Duodenal mucosa (tissue), 2 donors: ENCODE results near the gene SLC2A8.

Experiments used
- H3K27ac ChIP-seq: one replicate; pipeline ENCODE4 v1.7.0; 2013; ENCODE audit warnings: low read depth, low read length
- H3K27me3 ChIP-seq, 2 donors: one replicate each; pipeline ENCODE4 v1.7.0; 2013; ENCODE audit warnings: low read length in 2 of 2, control low read depth in 1 of 2; ENCODE audit not compliant: insufficient read depth in 2 of 2, control insufficient read depth in 1 of 2
- H3K36me3 ChIP-seq, 2 donors: one replicate each; pipeline ENCODE4 v1.7.0; 2013; ENCODE audit warnings: low read length in 2 of 2, control low read depth in 1 of 2; ENCODE audit not compliant: insufficient read depth in 2 of 2, control insufficient read depth in 1 of 2
- H3K4me1 ChIP-seq, 2 donors: one replicate each; pipeline ENCODE4 v1.7.0; 2013; ENCODE audit warnings: low read length in 2 of 2, control low read depth in 1 of 2; ENCODE audit not compliant: insufficient read depth in 2 of 2, control insufficient read depth in 1 of 2
- H3K4me3 ChIP-seq, 2 donors: one replicate each; pipeline ENCODE4 v1.7.0; 2013; ENCODE audit warnings: low read length in 2 of 2, low read depth in 1 of 2
- H3K9ac ChIP-seq, 2 donors: one replicate each; pipeline ENCODE4 v1.7.0; 2013; ENCODE audit warnings: low read length in 2 of 2, low read depth in 1 of 2
- H3K9me3 ChIP-seq, 2 donors: one replicate each; pipeline ENCODE4 v1.7.0; 2013; ENCODE audit warnings: low read length in 2 of 2, control low read depth in 1 of 2; ENCODE audit not compliant: control insufficient read depth in 1 of 2

Gene SLC2A8

DNA sequence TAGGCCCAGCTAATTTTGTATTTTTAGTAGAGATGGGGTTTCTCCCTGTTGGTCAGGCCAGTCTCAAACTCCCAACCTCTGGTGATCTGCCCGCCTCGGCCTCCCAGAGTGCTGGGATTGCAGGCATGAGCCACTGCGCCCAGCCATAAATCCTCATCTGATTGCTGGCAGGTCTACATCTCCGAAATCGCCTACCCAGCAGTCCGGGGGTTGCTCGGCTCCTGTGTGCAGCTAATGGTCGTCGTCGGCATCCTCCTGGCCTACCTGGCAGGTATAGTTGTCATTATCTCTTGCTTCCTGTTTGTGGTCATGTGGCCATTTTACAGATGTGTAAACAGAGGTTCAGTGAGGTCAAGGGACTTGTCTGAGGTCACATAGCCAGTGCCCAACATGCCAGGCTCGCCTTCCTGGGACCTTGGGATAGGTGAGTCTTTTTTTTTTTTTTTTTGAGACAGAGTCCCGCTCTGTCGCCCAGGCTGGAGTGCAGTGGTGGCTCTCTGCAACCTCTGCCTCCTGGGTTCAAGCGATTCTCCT, 2.8 kb downstream of the SLC2A8 start:
- Histone ChIP-seq H3K9ac (no peak overlapping the region), H3K27ac (no peak overlapping the region), H3K27me3 (no peaks in the 10 kb centered on the region), H3K4me1 (peaks cover 16 to 18% of the 10 kb centered on the region in 2 donors), H3K4me3 (no peak overlapping the region), H3K36me3 (peaks cover 7 to 26% of the 10 kb centered on the region in 2 donors), H3K9me3 (no peaks in the 10 kb centered on the region)

DNA sequence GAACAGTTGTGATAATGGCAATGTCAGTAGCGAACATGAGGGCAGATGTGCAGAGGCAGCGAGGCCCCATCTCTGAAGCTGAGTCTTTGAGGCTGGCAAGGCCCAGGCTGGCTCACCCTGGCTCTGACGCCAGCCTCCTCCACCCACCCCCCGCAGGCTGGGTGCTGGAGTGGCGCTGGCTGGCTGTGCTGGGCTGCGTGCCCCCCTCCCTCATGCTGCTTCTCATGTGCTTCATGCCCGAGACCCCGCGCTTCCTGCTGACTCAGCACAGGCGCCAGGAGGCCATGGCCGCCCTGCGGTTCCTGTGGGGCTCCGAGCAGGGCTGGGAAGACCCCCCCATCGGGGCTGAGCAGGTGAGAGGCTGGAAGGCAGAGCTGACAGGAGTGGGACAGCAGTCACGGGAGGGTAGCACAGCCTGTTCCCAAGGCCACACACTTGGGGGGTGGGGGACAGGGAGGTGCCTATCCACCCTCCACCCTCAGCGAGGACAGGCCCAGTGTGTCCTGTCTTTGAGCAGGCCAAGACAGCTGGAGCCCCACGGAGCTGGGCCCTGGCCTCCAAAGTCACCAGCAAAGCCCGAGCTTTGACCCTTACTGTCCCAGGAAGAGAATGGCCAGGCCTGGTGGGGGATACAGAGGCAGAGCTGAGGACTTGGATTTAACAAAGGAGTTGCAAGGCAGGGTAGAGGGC, 5.6 kb downstream of the SLC2A8 start:
- Histone ChIP-seq H3K36me3 (peaks cover 21 to 43% of the 10 kb centered on the region in 2 donors), H3K4me3 (no peak overlapping the region), H3K4me1 (peaks cover 10% of the 10 kb centered on the region in 2 donors), H3K27me3 (no peaks in the 10 kb centered on the region), H3K9me3 (no peaks in the 10 kb centered on the region), H3K27ac (no peak overlapping the region), H3K9ac (no peak overlapping the region)

DNA sequence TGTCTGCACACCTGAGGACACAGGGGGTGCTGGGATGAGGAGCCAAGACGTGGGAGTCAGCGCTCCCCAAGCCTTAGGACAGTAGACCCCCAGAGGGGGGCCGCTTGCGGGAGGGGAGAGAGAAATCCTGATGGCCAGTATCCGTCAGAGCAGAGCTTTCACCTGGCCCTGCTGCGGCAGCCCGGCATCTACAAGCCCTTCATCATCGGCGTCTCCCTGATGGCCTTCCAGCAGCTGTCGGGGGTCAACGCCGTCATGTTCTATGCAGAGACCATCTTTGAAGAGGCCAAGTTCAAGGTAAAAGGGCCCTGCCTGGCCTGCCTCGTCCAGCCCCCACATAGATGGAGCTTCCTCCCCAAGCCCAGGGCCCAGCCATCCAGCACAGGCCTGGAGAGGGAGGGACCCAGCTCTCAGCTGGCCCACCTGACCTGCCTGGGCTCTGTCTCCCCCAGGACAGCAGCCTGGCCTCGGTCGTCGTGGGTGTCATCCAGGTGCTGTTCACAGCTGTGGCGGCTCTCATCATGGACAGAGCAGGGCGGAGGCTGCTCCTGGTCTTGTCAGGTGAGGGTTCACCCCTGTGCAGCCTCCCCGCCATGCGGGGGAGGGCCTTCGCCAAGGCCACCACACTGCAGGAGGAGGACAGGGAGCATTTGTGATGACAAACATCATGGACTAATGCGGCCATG, 6.7 kb downstream of the SLC2A8 start:
- H3K27ac ChIP-seq = no peak overlapping the region
- no peak overlapping the region for H3K4me3 ChIP-seq
- no peaks in the 10 kb centered on the region for H3K9me3 ChIP-seq
- peaks cover 1 to 4% of the 10 kb centered on the region in 2 donors for H3K4me1 ChIP-seq
- H3K36me3 ChIP-seq = peaks cover 21 to 43% of the 10 kb centered on the region in 2 donors
- H3K27me3 ChIP-seq = no peaks in the 10 kb centered on the region
- no peak overlapping the region for H3K9ac ChIP-seq

DNA sequence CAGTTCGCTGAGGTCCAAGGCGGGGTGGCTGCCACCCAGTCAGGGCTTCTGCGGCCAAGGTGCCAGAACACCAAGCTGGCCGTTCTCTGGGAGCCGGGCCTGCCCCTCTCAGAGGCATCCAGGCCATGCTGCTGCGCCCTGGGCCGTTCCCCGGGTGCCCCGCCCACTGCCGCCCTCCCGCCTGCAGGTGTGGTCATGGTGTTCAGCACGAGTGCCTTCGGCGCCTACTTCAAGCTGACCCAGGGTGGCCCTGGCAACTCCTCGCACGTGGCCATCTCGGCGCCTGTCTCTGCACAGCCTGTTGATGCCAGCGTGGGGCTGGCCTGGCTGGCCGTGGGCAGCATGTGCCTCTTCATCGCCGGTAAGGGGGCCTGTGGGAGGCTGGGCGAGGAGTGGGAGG, 7.7 kb downstream of the SLC2A8 start:
- Histone ChIP-seq H3K9me3 (no peaks in the 10 kb centered on the region), H3K27me3 (no peaks in the 10 kb centered on the region), H3K4me1 (no peaks in the 10 kb centered on the region), H3K9ac (no peak overlapping the region), H3K27ac (no peak overlapping the region), H3K36me3 (peaks cover 21 to 43% of the 10 kb centered on the region in 2 donors), H3K4me3 (no peak overlapping the region)

DNA sequence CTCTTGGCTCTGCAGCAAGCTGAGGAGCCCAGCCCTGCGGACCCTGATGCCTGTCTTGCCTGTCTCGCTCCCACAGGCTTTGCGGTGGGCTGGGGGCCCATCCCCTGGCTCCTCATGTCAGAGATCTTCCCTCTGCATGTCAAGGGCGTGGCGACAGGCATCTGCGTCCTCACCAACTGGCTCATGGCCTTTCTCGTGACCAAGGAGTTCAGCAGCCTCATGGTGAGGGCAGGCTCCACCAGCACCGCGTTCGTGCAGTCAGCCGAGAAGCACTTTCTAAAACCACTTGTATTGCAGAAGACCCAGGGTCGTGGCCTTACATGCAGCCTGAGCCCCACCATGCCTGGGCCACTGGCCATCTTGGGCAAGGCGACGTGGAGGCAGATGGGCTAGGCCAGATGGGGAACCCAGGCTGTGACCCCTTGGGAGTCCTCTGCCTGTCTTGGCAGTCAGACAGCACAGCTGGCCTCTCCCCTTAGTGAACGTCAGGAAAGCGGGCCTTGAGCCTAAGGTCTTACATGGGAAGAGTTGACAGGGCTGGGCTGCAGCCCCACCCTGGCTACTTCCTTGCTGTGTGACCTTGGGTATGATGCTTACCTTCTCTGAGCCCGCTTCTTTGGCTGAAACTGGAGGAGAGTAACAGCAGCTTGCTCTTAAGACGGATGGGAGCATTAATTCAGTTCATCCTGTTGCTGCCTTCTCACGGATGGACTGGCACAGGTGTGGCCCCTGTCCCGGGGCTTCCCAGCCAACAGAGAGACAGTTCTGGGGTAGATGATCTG, 8.6 kb downstream of the SLC2A8 start:
- H3K4me3 ChIP-seq = no peak overlapping the region
- no peak overlapping the region for H3K9ac ChIP-seq
- no peak overlapping the region for H3K27ac ChIP-seq
- no peaks in the 10 kb centered on the region for H3K4me1 ChIP-seq
- no peaks in the 10 kb centered on the region for H3K27me3 ChIP-seq
- H3K9me3 ChIP-seq = no peaks in the 10 kb centered on the region
- H3K36me3 ChIP-seq = peaks cover 21 to 43% of the 10 kb centered on the region in 2 donors

DNA sequence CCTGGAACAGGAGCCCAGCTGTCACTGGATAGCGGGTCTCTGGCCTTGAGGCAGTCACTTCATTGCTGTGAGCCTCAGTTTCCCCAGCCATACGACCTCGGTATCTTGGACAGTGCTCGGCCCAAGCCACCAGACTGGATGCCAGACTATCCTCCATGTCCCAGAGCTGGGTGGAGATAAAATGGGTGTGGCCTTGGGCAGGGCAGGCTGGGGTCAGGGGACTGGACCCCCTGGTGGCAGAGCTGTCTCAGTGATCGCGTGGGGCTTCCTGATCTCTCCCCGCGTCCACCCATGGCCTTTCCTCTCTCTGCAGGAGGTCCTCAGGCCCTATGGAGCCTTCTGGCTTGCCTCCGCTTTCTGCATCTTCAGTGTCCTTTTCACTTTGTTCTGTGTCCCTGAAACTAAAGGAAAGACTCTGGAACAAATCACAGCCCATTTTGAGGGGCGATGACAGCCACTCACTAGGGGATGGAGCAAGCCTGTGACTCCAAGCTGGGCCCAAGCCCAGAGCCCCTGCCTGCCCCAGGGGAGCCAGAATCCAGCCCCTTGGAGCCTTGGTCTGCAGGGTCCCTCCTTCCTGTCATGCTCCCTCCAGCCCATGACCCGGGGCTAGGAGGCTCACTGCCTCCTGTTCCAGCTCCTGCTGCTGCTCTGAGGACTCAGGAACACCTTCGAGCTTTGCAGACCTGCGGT, 10.0 kb downstream of the SLC2A8 start:
- Histone ChIP-seq H3K4me1 (no peaks in the 10 kb centered on the region), H3K9me3 (no peaks in the 10 kb centered on the region), H3K9ac (no peak overlapping the region), H3K27me3 (no peaks in the 10 kb centered on the region), H3K4me3 (no peak overlapping the region), H3K36me3 (peaks cover 21 to 33% of the 10 kb centered on the region in 2 donors), H3K27ac (no peak overlapping the region)

DNA sequence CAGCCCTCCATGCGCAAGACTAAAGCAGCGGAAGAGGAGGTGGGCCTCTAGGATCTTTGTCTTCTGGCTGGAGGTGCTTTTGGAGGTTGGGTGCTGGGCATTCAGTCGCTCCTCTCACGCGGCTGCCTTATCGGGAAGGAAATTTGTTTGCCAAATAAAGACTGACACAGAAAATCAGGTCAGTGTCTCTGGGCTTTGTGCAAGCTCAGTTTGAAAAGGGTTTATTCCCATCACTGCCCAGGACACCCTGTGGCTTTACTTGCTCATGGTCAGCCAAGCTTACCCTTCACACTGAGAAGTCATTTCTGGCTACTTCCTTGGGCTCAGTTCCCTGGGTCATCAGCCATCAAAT, 10.5 kb downstream of the SLC2A8 start:
- no peak overlapping the region for H3K27ac ChIP-seq
- H3K4me3 ChIP-seq = no peak overlapping the region
- no peaks in the 10 kb centered on the region for H3K9me3 ChIP-seq
- H3K9ac ChIP-seq = no peak overlapping the region
- H3K36me3 ChIP-seq = peaks cover 21 to 28% of the 10 kb centered on the region in 2 donors
- H3K27me3 ChIP-seq = no peaks in the 10 kb centered on the region
- H3K4me1 ChIP-seq = no peaks in the 10 kb centered on the region

DNA sequence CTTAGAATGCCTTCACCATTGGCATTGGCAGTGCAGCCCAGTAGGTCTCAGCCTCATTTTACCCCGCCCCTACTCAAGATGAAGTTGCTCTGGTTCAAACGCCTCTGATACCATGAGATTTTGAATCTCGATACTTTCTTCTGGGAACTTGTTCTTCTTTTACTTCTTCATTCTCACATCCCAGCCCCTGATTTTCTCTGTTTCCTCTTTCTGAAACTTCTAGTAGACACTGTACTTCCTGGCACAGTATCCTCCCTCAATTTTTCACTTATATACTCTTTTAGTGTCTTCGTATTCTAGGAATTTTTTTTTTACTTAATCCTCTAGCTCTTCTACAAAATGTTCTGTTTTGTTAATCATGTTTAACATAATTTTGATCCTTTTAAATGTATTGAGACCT, 14.2 kb downstream of the SLC2A8 start:
- H3K9ac ChIP-seq = no peak overlapping the region
- no peak overlapping the region for H3K4me3 ChIP-seq
- H3K27me3 ChIP-seq = no peaks in the 10 kb centered on the region
- peaks cover 2 to 4% of the 10 kb centered on the region in 2 donors for H3K36me3 ChIP-seq
- H3K9me3 ChIP-seq = no peaks in the 10 kb centered on the region
- H3K27ac ChIP-seq = no peak overlapping the region
- no peaks in the 10 kb centered on the region for H3K4me1 ChIP-seq

DNA sequence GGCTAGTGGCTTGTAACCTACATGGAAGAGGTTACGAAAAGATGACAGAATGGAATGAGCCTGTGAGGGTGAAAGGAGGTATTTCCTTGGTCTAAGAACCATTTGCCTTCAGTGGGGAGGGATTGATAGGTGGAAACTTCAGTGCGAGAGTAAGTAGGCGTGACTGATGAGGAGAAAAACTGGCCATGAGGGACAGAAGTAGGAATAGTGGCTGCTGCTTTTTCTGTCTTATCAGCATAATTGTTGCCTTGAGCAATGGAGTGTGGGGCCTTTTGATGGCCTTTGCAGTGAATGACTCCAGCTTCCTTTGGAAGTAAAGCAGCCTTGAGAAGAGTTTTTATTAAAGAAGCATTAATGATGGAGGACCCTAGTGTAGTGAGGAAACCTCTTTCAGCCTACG, 18.2 kb downstream of the SLC2A8 start:
- Histone ChIP-seq H3K4me1 (no peaks in the 10 kb centered on the region), H3K4me3 (no peak overlapping the region), H3K27me3 (no peaks in the 10 kb centered on the region), H3K36me3 (peaks cover 0 to 9% of the 10 kb centered on the region in 2 donors), H3K9ac (no peak overlapping the region), H3K27ac (no peak overlapping the region), H3K9me3 (no peaks in the 10 kb centered on the region)
